Neuron (in vitro differentiated cells): ENCODE data around the gene BRAF.
A peak's percentile ranks its signal among the peaks of the same experiment; 100 is the strongest.
"Not testable (repeated sequence)": the region's sequence is repeated elsewhere in the genome, so short reads cannot be mapped to it uniquely, and the experiment has no call there.

Source experiments
- H2AFZ ChIP-seq: one replicate; pipeline ENCODE4 v1.6.1; 2013; ENCODE audit warnings: low read depth, mild to moderate bottlenecking, inconsistent platforms, low read length, moderate library complexity
- H3K27me3 ChIP-seq: one replicate; pipeline ENCODE4 v1.6.1; 2013; ENCODE audit warnings: low read length; ENCODE audit not compliant: insufficient read depth
- H3K36me3 ChIP-seq: one replicate; pipeline ENCODE4 v1.6.1; 2013; ENCODE audit warnings: low read length; ENCODE audit not compliant: insufficient read depth
- H3K4me1 ChIP-seq: one replicate; pipeline ENCODE4 v1.6.1; 2013; ENCODE audit warnings: low read length; ENCODE audit not compliant: insufficient read depth
- H3K4me3 ChIP-seq: 2 replicates; pipeline ENCODE4 v1.5.1; 2013; ENCODE audit warnings: mild to moderate bottlenecking, low read length, moderate library complexity
- H3K9me3 ChIP-seq: one replicate; pipeline ENCODE4 v1.6.1; 2013; ENCODE audit warnings: low read length

Gene BRAF

GRCh38 chr7:140697447-140698143, 227.1 kb downstream of the BRAF start:
- H3K4me1 ChIP-seq = peaks cover 13% of the 10 kb centered on the region
- H3K36me3 ChIP-seq = peaks cover under 1% of the 10 kb centered on the region
- H3K27me3 ChIP-seq = no peaks in the 10 kb centered on the region
- H3K9me3 ChIP-seq = no peaks in the 10 kb centered on the region
- H3K4me3 ChIP-seq = peak overlapping the region; percentile 70
- peak overlapping the region; percentile 88 for H2AFZ ChIP-seq

DNA sequence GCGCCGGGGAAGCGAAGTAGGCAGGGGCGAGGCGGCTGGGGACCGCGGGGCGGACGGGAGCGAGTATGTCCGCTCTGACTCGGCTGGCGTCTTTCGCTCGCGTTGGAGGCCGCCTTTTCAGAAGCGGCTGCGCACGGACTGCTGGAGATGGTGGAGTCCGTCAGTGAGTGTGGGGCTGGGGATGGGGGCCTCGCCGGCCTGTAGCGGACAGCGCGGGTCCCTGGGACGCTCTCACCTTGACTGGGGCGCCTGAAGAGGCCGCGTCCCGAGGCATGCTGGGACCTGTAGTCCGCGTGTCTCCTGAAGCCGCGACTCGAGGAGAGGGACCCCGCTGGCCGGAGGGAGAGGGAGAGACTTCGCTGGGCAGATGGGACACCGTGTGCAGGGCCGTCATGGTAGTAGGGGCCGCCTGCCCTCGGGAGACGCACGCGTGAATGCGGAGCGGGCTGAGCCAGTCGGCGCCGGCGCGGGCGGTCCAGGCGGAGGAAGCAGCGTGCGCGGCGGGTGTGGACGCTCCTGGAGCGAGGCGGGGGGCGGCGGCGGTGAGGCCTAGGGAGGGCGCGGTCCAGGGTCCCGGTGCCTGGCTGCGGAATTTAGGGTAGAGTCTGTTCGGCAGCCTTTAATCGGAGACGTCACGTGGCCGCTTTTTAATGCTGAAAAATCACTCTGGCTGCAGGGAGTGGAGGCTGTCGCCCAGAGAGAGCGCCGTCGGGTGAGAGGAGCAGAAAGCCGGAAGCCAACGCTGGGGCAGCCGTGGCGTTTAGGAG, 227.9 kb downstream of the BRAF start, which contains the start of gene NDUFB2:
TSS of gene NDUFB2 (plus strand) at position 29 of the 767 bp plus-strand sequence. CDS start at position 66, 37 bp downstream.
- H3K27me3 ChIP-seq = no peaks in the 10 kb centered on the region
- no peaks in the 10 kb centered on the region for H3K36me3 ChIP-seq
- peaks cover 13% of the 10 kb centered on the region for H3K4me1 ChIP-seq

DNA sequence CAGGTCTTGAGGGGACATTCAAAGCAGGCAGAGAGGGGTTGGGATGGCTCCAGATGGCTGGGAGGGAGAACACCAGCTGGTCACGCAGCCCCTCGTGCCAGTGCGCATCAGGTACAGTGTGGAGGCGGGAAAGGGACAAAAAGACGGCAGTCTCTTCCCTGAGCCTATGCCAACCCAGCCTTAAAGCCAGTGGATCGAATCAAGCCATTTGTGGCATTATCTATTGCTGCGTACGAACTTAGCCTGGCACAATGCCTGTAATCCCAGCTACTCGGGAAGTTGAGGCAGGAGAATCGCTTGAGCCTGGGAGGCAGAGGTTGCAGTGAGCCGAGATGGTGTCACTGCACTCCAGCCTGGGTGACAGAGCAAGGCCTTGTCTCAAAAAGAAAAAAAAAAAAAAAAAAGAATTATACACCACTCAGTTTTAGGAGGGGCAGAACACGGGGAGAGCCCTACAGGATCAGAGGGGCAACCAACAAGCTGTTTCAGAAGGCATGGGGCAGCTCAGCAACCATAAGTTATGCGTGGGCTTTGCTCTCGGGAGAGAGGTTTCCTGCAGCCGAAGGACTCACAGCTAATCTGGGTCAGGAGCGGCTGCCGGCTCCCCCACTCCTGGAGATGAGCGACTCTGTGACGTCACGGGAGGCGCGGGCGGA, 228.6 kb downstream of the BRAF start:
- Histone ChIP-seq H2AFZ (peak overlapping the region; percentile 88), H3K27me3 (no peaks in the 10 kb centered on the region), H3K4me1 (peaks cover 13% of the 10 kb centered on the region), H3K4me3 (peak overlapping the region; percentile 70), H3K9me3 (no peaks in the 10 kb centered on the region), H3K36me3 (no peaks in the 10 kb centered on the region)

More for the DNA sequence above, 227.9 kb downstream of the BRAF start, which contains the start of gene NDUFB2:
- peak within 1 kb of the TSS; percentile 88 for H2AFZ ChIP-seq
- no peaks in the 10 kb centered on the region for H3K9me3 ChIP-seq
- H3K4me3 ChIP-seq = peak within 1 kb of the TSS; percentile 70

DNA sequence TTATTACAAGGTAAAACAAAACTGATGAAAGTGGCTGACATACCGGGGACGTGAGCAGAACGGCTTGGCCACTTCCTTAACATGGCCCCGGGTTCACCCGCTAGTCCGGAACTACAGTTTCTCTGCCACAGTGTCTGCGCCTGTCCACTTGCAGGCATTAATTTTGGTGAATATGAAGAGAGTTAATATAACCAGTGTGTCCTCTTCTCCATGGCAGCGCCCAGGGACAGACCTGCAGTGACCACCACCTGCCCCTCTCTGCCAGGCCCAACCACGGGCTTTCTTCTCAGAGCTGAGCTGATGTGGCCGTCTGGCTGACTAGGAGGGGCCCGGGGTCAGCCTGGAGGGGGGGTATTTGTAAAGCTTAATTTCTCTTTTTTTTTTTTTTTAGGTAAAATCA, 229.3 kb downstream of the BRAF start:
- H2AFZ ChIP-seq = no peak overlapping the region
- peaks cover 13% of the 10 kb centered on the region for H3K4me1 ChIP-seq
- H3K36me3 ChIP-seq = no peaks in the 10 kb centered on the region
- no peaks in the 10 kb centered on the region for H3K27me3 ChIP-seq
- no peak overlapping the region for H3K4me3 ChIP-seq
- H3K9me3 ChIP-seq = no peaks in the 10 kb centered on the region

DNA sequence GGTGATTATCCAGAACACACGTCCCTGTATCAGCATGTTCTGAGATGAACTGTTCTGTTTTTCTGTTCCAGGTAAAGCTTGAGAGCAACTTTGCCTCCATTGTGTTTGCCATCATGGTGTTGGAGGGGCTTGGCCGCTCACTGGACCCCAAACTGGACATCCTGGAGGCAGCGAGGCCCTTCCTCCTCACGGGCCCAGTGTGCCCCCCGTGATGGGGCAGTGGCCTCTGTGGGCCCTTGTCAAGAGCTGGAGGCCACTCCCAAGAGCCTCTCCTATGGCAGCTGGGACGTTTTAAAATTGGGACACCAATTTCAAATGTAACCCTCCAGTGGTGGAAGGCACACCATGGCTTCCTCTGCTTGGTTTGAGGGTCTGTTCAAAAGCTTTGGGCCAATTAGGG, 230.1 kb downstream of the BRAF start:
- Histone ChIP-seq H3K36me3 (no peaks in the 10 kb centered on the region), H3K4me3 (no peak overlapping the region), H2AFZ (no peak overlapping the region)

DNA sequence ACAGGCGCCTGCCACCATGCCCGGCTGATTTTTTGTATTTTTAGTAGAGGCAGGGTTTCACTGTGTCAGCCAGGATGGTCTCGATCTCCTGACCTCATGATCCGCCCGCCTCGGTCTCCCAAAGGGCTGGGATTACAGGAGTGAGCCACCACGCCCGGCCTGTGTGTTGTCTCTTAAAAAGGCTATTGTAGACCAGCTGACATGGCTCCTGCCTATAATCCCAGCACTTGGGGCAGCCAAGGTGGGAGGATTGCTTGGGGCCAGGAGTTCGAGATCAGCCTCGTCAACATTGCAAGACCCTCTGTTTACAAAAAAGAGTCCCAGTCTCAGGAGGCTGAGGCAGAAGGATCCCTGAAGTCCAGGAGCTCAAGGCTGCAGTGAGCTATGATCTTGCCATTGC, 230.9 kb downstream of the BRAF start:
- H3K36me3 ChIP-seq, H2AFZ ChIP-seq, H3K27me3 ChIP-seq, H3K4me3 ChIP-seq, H3K9me3 ChIP-seq: not testable (repeated sequence)
- H3K4me1 ChIP-seq = peaks cover 13% of the 10 kb centered on the region

More for the DNA sequence above, 230.1 kb downstream of the BRAF start:
- no peaks in the 10 kb centered on the region for H3K27me3 ChIP-seq
- H3K4me1 ChIP-seq = peaks cover 13% of the 10 kb centered on the region
- no peaks in the 10 kb centered on the region for H3K9me3 ChIP-seq

GRCh38 chr7:140691376-140692045, 233.2 kb downstream of the BRAF start:
- peaks cover 8% of the 10 kb centered on the region for H3K4me1 ChIP-seq
- H3K27me3 ChIP-seq = no peaks in the 10 kb centered on the region

GRCh38 chr7:140689199-140690152, 235.3 kb downstream of the BRAF start:
- H3K4me3 ChIP-seq = no peak overlapping the region
- no peaks in the 10 kb centered on the region for H3K4me1 ChIP-seq
- H3K27me3 ChIP-seq = no peaks in the 10 kb centered on the region
- no peaks in the 10 kb centered on the region for H3K36me3 ChIP-seq
- no peaks in the 10 kb centered on the region for H3K9me3 ChIP-seq
- no peak overlapping the region for H2AFZ ChIP-seq

More at GRCh38 chr7:140691376-140692045, 233.2 kb downstream of the BRAF start:
- H3K9me3 ChIP-seq = no peaks in the 10 kb centered on the region
- H3K36me3 ChIP-seq = no peaks in the 10 kb centered on the region
- no peak overlapping the region for H2AFZ ChIP-seq
- no peak overlapping the region for H3K4me3 ChIP-seq

DNA sequence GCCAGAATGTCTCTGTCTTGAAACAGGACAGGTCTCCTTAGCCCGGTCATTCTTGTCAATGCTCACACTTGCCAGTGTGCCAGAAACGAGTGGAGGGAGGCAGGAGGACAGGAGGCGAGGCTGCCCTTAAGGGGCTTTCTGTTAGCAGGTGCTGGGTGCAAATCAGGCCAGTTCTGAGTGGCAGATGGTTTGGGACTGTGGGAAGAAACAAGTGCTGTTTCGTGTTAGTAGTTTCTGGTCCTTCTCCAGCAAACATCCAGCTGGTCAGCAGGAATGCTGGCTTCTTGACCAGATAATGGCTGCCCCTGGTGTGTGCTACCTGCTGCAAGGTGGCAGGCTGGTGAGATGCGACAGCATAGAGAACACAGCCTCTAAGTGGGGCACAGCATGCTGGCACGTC, 236.4 kb downstream of the BRAF start:
- Histone ChIP-seq H2AFZ (no peak overlapping the region), H3K4me3 (no peak overlapping the region), H3K4me1 (peaks cover 4% of the 10 kb centered on the region), H3K27me3 (no peaks in the 10 kb centered on the region), H3K36me3 (no peaks in the 10 kb centered on the region), H3K9me3 (no peaks in the 10 kb centered on the region)

DNA sequence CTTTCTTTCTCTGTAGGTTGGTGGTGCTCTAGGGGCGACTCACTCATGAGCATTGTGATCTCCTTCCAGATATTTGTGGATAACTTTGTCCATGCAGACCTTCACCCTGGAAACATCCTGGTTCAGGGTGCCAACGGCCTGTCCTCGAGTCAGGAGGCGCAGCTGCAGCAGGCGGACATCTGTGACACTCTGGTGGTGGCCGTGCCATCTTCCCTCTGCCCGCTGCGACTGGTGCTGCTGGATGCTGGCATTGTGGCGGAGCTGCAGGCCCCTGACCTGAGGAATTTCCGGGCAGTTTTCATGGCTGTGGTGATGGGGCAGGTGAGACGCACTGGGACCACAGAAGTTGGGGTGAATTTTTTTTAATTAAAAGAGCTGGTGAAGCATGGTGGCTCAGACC, 237.8 kb downstream of the BRAF start:
- H3K4me3 ChIP-seq = no peak overlapping the region
- H3K27me3 ChIP-seq = no peaks in the 10 kb centered on the region
- no peak overlapping the region for H2AFZ ChIP-seq
- no peaks in the 10 kb centered on the region for H3K9me3 ChIP-seq
- peaks cover 4% of the 10 kb centered on the region for H3K4me1 ChIP-seq
- H3K36me3 ChIP-seq = no peaks in the 10 kb centered on the region

- Histone ChIP-seq H3K9me3 (no peaks in the 10 kb centered on the region), H3K27me3 (no peaks in the 10 kb centered on the region), H3K36me3 (no peaks in the 10 kb centered on the region), H3K4me1 (peaks cover 4% of the 10 kb centered on the region), H3K4me3 (no peak overlapping the region), H2AFZ (no peak overlapping the region)
These were observed 239.2 kb downstream of the BRAF start for GRCh38 chr7:140685407-140686087.
